Hematopoietic multipotent progenitor cell treated with erythropoietin and hydrocortisone succinate and interleukin-3 and kit ligand, for 8 days (in vitro differentiated cells): Measurements from ENCODE around the gene CUX1.
"Not testable (repeated sequence)": the region's sequence is repeated elsewhere in the genome, so short reads cannot be mapped to it uniquely, and the experiment has no call there.

Source experiments
- DNase-seq: peaks from one replicate; pipeline ENCODE4 v3.0.0-alpha.2; 2015

CUX1 gene

DNA sequence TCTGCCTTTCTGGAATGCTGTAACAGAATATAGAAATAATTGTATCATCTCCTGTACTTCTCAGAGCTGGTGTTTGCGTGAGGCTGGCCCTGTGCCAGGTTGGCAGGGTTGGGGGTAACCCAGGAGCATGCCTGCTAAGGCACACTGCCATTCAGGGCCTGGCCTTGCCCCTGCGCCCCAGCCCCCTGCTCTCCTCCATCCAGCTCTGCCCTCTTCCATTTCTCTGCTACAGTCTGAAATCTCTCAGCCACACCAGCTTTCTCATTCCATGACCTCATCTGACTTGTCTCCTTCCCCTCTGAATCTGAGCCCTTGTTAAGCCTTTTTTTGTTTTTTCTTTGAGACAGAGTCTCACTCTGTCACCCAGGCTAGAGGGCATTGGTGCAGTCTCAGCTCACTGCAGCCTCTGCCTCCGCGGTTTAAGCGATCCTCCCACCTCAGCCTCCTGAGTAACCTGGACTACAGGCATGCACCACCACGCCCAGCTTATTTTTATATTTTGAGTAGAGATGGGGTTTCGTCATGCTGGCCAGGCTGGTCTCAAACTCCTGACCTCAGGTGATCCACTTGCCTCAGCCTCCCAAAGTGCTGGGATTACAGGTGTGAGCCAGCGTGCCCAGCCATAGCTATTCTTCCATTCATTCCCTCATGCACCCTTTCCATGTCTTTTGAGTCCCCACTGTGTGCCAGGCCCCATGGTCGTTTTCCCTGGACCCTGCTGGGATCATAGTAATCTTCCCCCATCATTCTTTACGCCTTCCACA lies 206.8 kb downstream of the CUX1 start:
- DNase-seq = no peak

DNA sequence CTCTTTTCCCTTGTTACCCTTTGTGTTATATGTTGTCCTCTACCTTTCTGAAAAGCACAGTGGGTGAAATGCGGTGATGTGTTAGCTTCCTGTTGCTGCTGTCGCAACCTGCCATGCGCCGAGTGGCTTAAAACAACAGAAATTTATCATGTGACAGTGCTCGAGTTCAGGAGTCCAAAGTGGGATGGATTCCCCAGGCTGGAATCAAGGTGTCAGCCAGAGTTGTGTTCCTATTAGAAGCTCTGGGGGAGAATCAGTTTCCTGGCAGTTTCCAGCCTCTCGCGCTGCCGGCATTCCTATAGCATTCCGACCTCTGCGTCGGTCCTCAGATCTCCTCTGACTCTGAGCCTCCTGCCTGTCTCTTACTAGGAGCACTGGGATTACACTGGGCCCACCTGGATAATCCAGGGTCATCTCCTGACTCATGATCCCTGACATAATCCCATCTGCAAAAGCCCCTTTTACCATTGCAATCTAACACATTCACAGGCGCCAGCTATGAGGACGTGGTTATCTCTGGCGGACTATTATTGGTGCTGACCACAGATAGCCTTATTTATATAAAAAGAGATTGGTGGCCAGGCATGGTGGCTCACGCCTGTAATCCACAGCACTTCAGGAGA lies 207.5 kb downstream of the CUX1 start:
- DNase-seq = no peak

DNA sequence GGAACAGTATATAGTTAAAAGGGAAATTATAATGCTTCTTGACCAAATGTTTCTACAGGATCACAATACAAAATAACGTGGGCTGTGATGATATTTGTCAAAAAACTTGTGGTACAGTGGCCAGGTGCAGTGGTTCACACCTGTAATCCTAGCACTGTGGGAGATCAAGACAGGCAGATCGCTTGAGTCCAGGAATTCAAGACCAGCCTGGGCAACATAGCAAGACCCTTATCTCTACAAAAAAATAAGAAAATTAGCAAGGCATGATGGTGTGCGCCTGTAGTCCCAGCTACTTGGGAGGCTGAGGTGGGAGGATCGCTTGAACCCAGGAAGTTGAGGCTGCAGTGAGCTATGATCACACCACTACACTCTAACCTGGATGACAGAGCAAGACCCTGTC lies 208.4 kb downstream of the CUX1 start:
- DNase-seq = not testable (repeated sequence)

DNA sequence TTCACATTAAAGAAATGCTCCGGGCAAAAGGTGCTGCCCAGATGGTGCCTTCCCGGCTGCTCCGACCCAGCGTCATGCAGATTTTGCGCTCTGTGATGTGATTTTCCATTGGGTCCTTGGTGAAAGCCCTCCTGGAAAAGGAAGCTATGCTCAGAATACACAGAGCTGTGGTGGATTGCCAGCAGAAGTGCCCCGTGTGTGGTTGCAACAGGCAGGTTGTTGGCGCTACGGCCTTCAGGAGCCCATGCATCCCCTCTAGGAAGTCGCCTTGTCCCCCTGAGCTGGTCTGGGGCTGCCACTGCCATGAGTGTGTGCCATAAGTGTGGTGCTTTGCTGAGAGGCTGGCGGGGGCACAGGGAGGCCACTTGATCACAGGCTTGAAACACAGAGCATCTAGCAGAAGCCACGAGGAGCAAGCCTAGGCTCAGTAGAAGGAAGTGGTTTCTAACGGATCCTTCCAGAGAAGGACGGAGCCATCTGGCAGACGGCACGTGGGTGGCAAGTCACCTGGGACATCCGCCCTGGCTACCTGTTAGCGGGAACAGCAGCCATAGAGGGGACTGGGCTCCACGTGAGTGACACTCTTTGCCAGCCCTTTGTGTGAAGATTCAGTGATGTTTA lies 210.9 kb downstream of the CUX1 start:
- DNase-seq = no peak

DNA sequence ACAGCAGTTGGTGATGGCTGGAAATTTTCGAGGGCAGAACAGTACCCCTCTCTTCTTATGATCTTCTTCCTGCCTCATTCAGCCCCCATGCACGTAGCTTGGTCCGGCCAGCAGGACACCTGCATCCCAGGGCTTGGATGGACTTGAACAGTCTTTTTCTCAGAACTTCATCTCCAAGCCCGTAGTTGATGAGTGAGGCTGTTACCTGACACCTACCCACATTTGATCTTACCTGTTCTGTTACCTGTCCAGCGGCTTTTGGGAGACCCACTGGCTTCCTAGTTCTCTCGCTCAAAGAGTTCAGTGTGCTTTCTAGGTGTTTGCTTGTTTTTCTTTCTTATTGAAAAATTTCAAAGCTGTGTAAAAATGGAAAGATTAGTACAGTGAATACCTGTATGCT lies 212.2 kb downstream of the CUX1 start:
- no peak for DNase-seq

DNA sequence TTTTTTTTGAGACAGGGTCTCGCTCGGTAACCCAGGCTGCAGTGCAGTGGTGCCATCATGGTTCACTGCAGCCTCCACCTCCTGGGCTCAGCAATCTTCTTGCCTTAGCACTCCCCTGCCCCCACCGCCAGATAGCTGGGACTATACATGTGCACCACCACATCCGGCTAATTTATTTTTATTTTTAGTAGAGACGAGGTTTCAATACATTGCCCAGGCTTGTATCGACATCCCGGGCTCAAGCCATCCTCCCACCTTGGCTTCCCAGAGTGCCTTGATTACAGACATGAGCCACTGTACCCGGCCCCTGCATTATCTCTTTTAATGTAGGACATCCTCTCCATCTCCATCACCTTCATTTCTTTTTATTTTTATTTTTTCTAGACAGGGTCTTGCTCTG lies 213.3 kb downstream of the CUX1 start:
- DNase-seq = no peak

DNA sequence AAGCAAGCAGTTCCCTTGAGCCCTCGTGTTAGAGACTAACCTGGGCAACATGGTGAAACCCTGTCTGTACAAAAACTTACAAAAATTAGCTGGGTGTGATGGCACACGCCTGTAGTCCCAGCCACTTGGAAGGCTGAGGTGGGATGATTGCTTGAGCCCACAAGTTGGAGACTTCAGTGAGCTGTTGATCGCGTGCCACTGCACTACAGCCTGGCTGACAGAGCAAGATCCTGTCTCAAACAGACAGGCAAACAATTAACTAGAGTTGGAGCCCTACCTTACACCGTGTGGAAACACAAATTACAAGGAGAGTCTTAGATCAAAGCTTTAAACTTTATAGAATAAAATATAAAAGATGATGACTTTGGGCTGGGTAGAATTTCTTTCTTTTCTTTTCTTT lies 219.5 kb downstream of the CUX1 start:
- no peak for DNase-seq

DNA sequence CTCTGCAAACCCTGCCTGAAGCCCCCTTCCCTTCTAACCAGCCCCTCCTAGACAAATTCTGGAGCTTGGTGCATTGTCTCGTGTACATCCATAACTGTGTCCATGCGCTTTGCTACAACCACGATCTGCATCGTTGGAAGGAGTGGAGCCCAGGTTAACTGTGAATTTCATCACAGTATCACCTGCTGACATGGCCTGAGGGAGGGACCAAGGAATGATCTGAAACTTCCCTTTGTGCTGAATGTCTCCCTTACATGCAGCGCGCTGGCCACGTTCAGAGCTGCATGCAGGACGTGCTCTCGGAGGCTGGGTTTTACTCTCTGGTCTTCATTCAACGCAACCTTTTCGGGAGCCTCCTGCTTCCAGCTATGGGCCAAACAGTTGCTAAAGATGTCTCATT lies 222.3 kb downstream of the CUX1 start:
- no peak for DNase-seq

DNA sequence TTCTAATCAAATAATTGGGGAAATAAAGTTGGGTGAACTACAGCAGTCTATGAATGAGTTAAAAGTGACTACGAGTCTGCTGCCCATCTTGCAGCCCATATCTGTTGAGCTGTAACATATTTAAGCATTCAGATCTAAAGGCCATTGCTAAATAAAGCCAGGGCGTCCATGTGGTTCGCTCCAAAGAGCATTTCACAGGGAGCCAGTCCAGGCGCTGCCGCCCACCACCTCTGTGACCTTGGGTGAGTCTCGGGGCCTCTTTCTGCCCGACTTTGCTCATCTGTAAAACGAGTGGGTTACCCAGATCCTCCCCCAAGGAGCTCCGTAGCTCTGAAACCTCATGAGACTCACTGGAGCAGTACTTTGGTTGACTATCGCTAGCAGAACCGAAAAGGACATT lies 223.1 kb downstream of the CUX1 start:
- no peak for DNase-seq

DNA sequence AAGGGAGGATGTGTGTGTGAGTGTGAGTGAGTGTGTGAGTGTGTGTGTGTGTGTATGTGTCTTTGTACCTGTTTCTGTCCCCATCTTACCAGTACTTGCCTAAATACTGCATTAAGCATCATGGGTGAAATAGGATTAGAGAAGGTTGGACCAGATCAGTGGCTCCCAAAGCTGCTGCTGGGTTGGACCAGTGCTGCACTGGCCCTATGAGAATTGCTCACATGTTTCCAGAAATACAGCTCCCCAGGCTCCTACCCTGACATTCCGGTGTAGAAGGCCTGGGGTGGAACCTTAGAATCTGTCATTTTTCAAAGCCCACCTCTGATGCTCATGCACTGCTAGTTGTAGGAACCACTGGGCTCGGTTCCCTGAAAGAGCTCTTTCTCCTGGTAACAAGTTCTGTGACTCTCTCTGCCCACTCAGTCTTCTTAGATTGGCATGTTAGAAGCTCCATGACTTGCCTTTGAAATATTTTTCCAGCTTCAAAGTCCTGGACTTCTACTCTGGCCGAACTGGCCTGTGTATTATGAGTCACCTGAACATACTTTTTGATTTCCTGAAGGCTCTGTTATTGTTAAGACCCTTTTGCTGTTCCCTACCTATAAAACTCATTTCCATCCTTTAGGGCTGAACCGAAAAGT lies 224.7 kb downstream of the CUX1 start:
- no peak for DNase-seq

DNA sequence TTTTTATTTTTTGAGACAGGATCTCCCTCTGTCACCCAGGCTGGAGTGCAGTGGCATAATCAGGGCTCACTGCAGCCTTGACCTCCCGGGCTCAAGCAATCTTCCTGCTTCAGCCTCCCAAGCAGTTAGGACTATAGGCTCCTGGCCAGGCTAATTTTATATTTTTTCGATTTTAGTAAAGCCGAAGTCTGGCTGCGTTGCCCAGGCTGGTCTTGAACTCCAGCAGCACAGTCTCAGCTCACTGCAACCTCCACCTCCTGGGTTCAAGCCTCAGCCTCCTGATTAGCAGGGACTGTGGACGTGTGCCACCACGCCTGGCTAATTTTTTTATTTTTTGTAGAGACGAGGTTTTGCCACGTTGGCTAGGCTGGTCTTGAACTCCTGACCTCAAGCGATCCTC lies 225.4 kb downstream of the CUX1 start:
- DNase-seq = not testable (repeated sequence)

DNA sequence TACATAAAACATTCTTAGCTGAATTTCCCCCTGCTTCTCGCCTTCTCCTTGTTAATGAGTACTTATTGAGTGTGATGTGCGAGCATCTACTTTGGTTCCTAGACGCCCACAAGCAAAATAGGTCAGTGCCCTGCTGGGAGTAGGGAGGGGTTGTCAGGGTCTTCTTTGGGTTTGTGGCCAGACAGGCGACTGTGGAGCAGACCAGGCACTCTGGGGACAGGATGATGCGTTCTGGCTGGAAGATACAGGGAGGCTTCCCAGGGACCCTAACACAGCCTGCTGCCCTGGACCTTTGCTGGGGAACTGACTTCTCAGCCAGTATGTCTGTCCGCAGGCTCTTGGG lies 227.2 kb downstream of the CUX1 start:
- DNase-seq = no peak

DNA sequence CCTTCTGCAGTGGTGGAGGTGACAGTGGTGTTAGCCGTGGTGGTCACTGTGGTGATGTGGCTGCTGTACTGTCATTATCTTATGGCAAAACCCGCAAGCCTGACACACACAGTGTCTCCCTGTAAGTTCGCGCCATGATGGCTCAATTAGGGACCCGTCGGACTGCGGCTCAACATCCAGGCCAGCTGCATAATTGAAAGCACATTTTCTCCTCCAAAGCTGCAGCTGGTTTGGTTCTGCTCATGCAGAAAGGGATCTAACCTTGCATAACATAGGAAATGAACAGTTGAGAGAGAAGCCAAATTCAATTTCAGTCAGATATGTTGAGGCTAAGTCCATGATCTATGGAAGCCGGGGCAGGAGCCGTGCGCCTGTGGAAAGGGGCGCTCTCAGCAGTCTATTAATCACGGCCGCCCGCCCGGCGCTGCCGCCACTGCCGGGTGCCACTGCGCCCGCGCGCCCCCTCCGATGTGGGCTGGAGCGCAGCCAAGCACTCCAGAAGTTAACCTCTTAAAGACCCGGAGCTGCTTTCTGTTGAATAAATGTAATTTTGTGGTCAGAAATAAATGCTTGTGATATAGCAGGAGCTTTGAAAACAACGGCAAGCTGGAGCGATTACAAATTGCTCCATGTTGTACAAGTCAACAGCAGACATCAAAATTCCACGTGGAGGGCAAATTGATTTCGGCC lies 227.7 kb downstream of the CUX1 start:
- DNase-seq = peak; percentile 35

DNA sequence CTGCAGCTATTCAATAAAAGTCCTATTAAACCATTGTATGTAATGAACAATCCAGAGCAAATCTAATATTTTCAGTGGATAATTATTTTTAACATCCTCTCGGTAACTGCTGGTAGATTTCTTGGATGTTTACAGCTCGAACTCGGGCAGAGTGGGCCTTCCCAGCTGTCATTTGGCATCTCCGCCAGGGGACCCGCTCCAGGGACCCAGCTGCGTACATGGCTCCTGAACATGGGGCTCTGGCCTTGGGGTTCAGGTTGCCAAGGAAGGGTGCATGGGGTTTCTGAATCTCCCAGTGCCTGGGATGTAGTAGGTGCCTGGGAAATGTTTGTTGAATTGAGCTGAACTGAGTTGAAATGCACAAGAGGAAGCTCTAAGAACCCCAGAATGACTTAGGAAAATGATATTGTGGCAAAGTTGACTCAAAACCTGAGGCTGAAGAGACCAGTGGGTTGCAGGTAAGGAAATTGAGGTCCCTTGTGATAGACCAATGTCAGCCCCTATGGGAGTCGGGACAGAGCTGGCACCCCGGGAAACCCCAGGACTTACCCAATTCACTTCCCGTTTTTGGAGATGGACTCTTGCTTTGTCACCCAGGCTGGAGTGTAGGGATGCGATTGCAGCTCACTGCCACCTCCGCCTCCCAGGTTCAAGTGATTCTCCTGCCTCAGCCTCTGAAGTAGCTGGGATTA lies 228.4 kb downstream of the CUX1 start:
- DNase-seq = no peak

DNA sequence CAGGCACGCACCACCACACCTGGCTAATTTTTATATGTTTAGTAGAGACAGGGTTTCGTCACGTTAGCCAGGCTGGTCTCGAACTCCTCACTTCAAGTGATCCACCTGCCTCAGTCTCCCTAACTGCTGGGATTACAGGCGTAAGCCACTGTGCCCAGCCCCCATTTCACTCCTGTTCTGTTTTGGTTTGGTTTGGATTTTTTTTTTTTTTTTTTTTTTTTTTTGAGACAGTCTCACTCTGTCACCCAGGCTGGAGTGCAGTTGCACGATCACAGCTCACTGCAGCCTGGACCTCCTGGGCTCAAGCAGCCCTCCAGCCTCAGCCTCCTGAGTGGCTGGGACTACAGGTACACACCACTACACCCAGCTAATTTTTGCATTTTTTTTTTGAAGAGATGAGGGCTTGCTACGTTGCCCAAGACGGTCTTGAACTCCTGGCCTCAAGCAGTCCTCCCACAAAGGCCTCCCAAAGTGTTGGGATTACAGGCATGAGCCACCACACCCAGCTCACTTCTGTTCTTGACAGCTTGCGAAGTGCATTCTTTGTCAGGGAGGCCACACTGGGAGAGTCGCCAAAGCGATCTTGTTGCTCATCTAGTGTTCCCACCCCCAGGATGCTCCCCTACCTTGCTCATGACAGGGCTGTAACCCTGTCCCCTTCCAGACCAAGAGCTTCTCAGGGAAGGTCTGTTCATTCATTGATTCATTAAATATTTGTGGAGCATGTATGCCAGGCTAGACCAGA lies 229.1 kb downstream of the CUX1 start:
- no peak for DNase-seq

DNA sequence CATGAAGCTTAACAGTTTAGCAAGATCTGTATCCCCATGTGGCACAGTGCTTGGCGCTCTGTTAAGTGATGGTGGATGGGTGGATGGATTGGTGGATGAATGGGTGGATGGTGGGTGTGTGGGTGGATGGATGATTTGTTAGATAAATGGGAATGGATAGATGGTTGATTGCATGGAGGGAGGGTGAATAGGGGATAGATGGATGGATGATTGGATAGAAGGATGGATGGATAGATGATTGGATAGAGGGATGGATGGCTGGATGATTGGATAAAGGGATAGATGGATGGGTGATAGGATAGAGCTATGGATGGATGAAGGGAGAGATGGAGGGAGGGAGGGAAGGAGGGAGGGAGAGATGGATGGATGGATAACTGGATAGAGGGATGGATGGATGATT lies 229.7 kb downstream of the CUX1 start:
- DNase-seq = no peak

DNA sequence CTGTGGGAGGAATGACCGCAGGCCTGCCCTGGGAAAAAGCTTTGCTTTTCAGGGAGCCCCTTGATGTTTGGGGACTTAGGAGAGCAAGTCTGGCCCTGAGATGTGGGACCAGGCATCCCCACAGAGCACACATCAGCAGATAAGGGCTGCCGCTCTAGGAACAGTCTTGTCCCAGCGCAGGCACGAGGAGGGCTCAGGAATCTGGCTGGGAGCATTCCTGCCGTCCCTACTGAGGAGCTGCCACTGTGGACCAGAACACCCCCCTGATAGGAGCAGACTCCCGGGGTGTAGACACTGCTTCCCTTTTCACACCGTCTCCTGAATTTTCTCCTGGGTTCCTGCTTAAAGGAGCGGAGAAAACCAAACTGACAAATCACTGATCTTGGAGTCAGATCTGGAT lies 232.3 kb downstream of the CUX1 start:
- DNase-seq = no peak

DNA sequence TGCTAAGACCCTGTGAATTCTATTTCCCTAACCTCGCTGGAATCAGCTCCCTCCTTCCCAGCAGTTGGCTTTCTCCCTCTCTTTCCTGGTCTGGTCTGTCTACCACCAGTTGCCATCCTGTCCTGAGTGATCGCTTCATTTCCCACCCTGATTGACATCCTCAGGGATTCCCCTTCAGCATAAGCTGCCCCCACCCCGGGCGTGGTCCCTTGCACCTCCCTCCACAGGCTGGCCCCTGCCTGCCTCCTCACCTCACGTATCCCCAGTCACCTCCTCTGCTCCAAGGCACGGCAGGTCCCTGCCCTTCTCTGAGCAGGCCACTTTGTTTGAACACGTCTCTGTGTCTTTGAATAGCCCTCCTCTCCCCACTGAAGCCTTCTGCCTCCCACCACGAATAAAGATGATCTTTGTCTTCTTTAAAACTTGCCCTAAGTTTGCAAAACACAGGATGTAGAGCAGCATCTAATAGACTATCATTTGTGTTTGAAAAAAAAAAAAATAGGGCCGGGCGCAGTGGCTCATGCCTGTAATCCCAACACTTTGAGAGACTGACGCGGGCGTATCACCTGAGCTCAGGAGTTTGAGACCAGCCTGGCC lies 233.5 kb downstream of the CUX1 start:
- no peak for DNase-seq

DNA sequence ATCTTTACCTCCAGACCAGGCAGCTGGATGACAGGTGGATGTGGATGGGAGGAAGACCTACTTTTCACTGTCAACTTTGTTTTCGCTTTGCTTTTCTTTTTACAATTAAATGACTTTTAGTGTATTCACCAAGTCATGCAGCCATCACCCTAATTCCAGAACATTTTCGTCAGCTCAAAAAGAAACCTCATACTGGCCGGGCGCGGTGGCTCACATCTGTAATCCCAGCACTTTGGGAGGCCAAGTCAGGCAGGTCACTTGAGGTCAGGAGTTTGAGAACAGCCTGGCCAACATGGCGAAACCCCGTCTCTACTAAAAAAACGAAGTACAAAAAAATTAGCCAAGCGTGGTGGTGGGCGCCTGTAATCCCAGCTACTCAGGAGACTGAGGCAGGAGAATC lies 234.3 kb downstream of the CUX1 start:
- DNase-seq = not testable (repeated sequence)

DNA sequence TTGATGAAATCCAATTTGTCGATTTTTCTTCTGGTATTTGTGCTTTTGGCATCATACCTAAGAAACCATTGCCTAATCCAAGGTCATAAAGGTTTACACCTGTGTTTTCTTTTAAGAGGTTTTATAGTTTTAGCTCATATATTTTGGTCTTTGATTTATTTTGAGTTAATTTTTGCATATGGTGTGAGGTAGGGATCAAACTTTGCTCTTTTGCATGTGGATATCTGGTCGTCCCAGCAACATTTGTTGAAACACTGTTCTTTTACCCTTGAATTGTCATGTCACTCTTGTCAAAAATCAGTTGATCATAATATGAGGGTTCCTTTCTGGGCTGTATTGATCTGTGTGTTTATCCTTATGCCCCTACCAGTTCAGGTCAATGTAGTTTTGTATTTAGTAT lies 236.7 kb downstream of the CUX1 start:
- no peak for DNase-seq

DNA sequence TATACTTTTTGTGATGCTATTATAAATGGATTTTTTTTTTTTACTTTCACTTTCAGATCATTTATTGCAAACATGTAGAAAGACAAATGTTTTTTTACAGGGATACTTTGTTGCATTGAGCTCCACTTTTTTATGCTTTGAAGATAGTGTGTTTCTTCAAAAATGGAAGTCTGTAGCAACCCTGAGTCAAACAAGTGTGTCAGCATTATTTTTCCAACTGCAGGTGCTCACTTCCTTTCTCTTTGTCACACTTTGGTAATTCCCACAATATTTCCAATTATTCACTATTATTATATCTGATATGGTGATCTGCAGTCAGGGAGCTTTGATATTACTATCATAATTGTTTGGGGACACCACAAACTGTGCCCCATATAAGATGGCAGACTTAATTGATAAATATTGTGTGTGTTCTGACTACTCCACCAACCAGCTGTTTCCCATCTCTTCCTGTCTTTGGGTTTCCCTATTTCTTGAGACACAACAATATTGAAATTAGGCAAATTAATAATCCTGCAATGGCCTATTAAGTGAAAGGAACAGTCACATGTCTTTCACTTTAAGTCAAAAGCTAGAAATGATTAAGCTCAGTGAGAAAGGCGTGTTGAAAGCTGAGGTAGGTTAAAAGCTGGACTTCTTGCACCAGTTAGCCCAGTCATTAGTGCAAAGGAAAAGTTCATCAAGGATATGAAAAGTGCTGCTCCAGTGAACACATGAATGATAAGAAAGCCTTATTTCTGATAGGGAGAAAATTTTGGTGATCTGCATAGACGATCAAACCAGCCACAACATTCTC lies 238.0 kb downstream of the CUX1 start:
- no peak for DNase-seq
